ENCODE data around the gene DNASE2B.

DNASE2B gene

GRCh38 chr1:84390226-84390625, 8.1 kb upstream of the DNASE2B start:
- no peaks in the 10 kb centered on the region for H3K4me1 ChIP-seq (ENCODE audit: control insufficient read depth, insufficient read depth, low read length)
- no peaks in the 10 kb centered on the region for H3K36me3 ChIP-seq (ENCODE audit: control insufficient read depth, insufficient read depth, low read length)
- no peaks in the 10 kb centered on the region for H3K9me3 ChIP-seq (ENCODE audit: control insufficient read depth, low read length)
- H3K27me3 ChIP-seq (ENCODE audit: control insufficient read depth, insufficient read depth, low read length, poor library complexity, severe bottlenecking) = no peaks in the 10 kb centered on the region
- H3K27ac ChIP-seq (ENCODE audit: insufficient read depth, low read depth, low read length, poor library complexity, severe bottlenecking) = no peak overlapping the region
- H3K4me3 ChIP-seq (ENCODE audit: insufficient read depth, low read depth, low read length) = no peak overlapping the region

GRCh38 chr1:84401156-84401555, 2.9 kb downstream of the DNASE2B start:
- H3K27me3 ChIP-seq (ENCODE audit: control insufficient read depth, insufficient read depth, low read length, poor library complexity, severe bottlenecking) = no peaks in the 10 kb centered on the region
- H3K9me3 ChIP-seq (ENCODE audit: control insufficient read depth, low read length) = no peaks in the 10 kb centered on the region
- WGBS, 2 experiments = 54 to 78% methylated on average over 3 of the region's 3 CpGs

GRCh38 chr1:84402060-84402459, 3.8 kb downstream of the DNASE2B start:
- Histone ChIP-seq H3K4me1 (ENCODE audit: control insufficient read depth, insufficient read depth, low read length) (no peaks in the 10 kb centered on the region), H3K4me3 (ENCODE audit: insufficient read depth, low read depth, low read length) (no peak overlapping the region), H3K9me3 (ENCODE audit: control insufficient read depth, low read length) (no peaks in the 10 kb centered on the region), H3K27me3 (ENCODE audit: control insufficient read depth, insufficient read depth, low read length, poor library complexity, severe bottlenecking) (no peaks in the 10 kb centered on the region), H3K27ac (ENCODE audit: insufficient read depth, low read depth, low read length, poor library complexity, severe bottlenecking) (no peak overlapping the region), H3K36me3 (ENCODE audit: control insufficient read depth, insufficient read depth, low read length) (no peaks in the 10 kb centered on the region)

More at GRCh38 chr1:84401156-84401555, 2.9 kb downstream of the DNASE2B start:
- H3K4me1 ChIP-seq (ENCODE audit: control insufficient read depth, insufficient read depth, low read length) = no peaks in the 10 kb centered on the region
- no peak overlapping the region for H3K4me3 ChIP-seq (ENCODE audit: insufficient read depth, low read depth, low read length)
- H3K27ac ChIP-seq (ENCODE audit: insufficient read depth, low read depth, low read length, poor library complexity, severe bottlenecking) = no peak overlapping the region
- H3K36me3 ChIP-seq (ENCODE audit: control insufficient read depth, insufficient read depth, low read length) = no peaks in the 10 kb centered on the region

GRCh38 chr1:84402501-84402900, 4.2 kb downstream of the DNASE2B start:
- no peaks in the 10 kb centered on the region for H3K4me1 ChIP-seq (ENCODE audit: control insufficient read depth, insufficient read depth, low read length)
- no peak overlapping the region for H3K4me3 ChIP-seq (ENCODE audit: insufficient read depth, low read depth, low read length)
- no peaks in the 10 kb centered on the region for H3K9me3 ChIP-seq (ENCODE audit: control insufficient read depth, low read length)
- no peaks in the 10 kb centered on the region for H3K36me3 ChIP-seq (ENCODE audit: control insufficient read depth, insufficient read depth, low read length)
- H3K27me3 ChIP-seq (ENCODE audit: control insufficient read depth, insufficient read depth, low read length, poor library complexity, severe bottlenecking) = no peaks in the 10 kb centered on the region
- no peak overlapping the region for H3K27ac ChIP-seq (ENCODE audit: insufficient read depth, low read depth, low read length, poor library complexity, severe bottlenecking)

DNA sequence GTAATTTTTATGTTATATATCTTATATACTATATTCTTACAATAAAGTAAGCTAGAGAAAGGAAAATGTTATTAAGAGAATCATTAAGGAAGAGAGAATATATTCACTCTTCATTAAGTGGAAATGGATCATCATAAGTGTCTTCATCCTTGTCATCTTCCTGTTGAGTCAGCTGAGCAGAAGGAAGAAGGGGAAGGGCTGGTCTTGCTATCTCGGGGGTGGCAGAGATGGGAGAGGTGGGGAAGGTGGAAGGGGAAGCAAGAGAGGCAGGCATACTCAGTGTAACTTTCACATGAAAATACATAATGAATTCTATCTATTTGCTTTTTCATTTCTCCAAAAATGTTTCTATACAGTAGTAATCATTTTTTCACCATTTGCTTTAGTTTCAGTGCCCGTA, 5.1 kb downstream of the DNASE2B start:
- H3K4me3 ChIP-seq (ENCODE audit: insufficient read depth, low read depth, low read length) = no peak overlapping the region
- WGBS, 2 experiments = 83 to 100% methylated on average over 1 to 2 of the region's 2 CpGs
- H3K36me3 ChIP-seq (ENCODE audit: control insufficient read depth, insufficient read depth, low read length) = no peaks in the 10 kb centered on the region

GRCh38 chr1:84406346-84406861, 8.1 kb downstream of the DNASE2B start:
- Histone ChIP-seq H3K27ac (ENCODE audit: insufficient read depth, low read depth, low read length, poor library complexity, severe bottlenecking) (no peak overlapping the region), H3K4me1 (ENCODE audit: control insufficient read depth, insufficient read depth, low read length) (no peaks in the 10 kb centered on the region), H3K9me3 (ENCODE audit: control insufficient read depth, low read length) (no peaks in the 10 kb centered on the region), H3K4me3 (ENCODE audit: insufficient read depth, low read depth, low read length) (no peak overlapping the region), H3K36me3 (ENCODE audit: control insufficient read depth, insufficient read depth, low read length) (no peaks in the 10 kb centered on the region), H3K27me3 (ENCODE audit: control insufficient read depth, insufficient read depth, low read length, poor library complexity, severe bottlenecking) (no peaks in the 10 kb centered on the region)
- 88 to 95% methylated on average over 1 of the region's 1 CpG for WGBS, 2 experiments

More for the DNA sequence above, 5.1 kb downstream of the DNASE2B start:
- Histone ChIP-seq H3K27me3 (ENCODE audit: control insufficient read depth, insufficient read depth, low read length, poor library complexity, severe bottlenecking) (no peaks in the 10 kb centered on the region), H3K27ac (ENCODE audit: insufficient read depth, low read depth, low read length, poor library complexity, severe bottlenecking) (no peak overlapping the region), H3K9me3 (ENCODE audit: control insufficient read depth, low read length) (no peaks in the 10 kb centered on the region), H3K4me1 (ENCODE audit: control insufficient read depth, insufficient read depth, low read length) (no peaks in the 10 kb centered on the region)

DNA sequence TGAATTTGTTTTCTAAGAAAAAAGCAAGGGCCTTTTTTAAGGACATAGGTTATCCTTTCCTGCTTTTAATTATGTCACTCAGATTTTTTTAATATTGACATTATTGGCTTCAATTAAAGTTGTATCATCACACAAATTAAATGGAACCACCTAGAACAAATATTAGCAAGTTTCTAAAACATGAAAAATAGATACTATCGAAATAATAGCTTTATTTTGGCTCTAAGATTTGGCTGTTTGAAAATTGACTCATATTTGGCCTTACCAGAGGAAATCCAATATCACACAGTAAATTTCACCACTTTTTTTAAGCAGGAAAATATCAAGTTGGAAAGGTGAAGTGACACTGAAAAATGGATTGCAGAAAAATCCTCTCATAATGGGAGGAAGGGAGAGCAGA, 9.2 kb downstream of the DNASE2B start:
- no peaks in the 10 kb centered on the region for H3K27me3 ChIP-seq (ENCODE audit: control insufficient read depth, insufficient read depth, low read length, poor library complexity, severe bottlenecking)
- H3K9me3 ChIP-seq (ENCODE audit: control insufficient read depth, low read length) = no peaks in the 10 kb centered on the region
- no peak overlapping the region for H3K4me3 ChIP-seq (ENCODE audit: insufficient read depth, low read depth, low read length)
- 100% methylated on average over 1 of the region's 1 CpG; no CpG with 5 or more reads in 1 of the 2 experiments for WGBS, 2 experiments
- H3K27ac ChIP-seq (ENCODE audit: insufficient read depth, low read depth, low read length, poor library complexity, severe bottlenecking) = no peak overlapping the region
- no peaks in the 10 kb centered on the region for H3K4me1 ChIP-seq (ENCODE audit: control insufficient read depth, insufficient read depth, low read length)
- H3K36me3 ChIP-seq (ENCODE audit: control insufficient read depth, insufficient read depth, low read length) = no peaks in the 10 kb centered on the region

- 100% methylated on average over 2 of the region's 2 CpGs; no CpG with 5 or more reads in 1 of the 2 experiments for WGBS, 2 experiments
- no peak overlapping the region for H3K4me3 ChIP-seq (ENCODE audit: insufficient read depth, low read depth, low read length)
- H3K27ac ChIP-seq (ENCODE audit: insufficient read depth, low read depth, low read length, poor library complexity, severe bottlenecking) = no peak overlapping the region
- no peaks in the 10 kb centered on the region for H3K9me3 ChIP-seq (ENCODE audit: control insufficient read depth, low read length)
- H3K4me1 ChIP-seq (ENCODE audit: control insufficient read depth, insufficient read depth, low read length) = no peaks in the 10 kb centered on the region
- no peaks in the 10 kb centered on the region for H3K36me3 ChIP-seq (ENCODE audit: control insufficient read depth, insufficient read depth, low read length)
- no peaks in the 10 kb centered on the region for H3K27me3 ChIP-seq (ENCODE audit: control insufficient read depth, insufficient read depth, low read length, poor library complexity, severe bottlenecking)
These were observed 9.7 kb downstream of the DNASE2B start for GRCh38 chr1:84407958-84408422.

DNA sequence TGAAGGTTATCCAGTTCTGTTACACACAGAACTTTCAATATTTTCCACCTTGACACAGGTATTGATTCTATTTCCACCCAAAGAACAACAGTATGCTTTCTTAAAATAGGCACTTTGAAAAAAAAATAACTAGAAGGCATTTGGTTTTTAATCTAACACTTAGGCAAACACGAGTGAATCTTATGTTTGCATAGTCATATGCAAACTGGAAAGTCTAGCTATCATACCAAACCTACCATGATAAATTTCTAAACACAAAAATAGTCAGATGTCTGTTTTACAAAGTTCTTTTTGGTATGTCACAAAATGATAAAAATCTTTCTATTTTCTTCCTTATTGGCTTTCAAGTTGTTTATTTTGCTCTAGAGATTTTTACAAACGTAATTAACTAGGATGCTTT, 11.6 kb downstream of the DNASE2B start:
- H3K27ac ChIP-seq (ENCODE audit: insufficient read depth, low read depth, low read length, poor library complexity, severe bottlenecking) = no peak overlapping the region
- no peak overlapping the region for H3K4me3 ChIP-seq (ENCODE audit: insufficient read depth, low read depth, low read length)
- no peaks in the 10 kb centered on the region for H3K9me3 ChIP-seq (ENCODE audit: control insufficient read depth, low read length)
- 89 to 100% methylated on average over 1 to 2 of the region's 2 CpGs for WGBS, 2 experiments
- no peaks in the 10 kb centered on the region for H3K4me1 ChIP-seq (ENCODE audit: control insufficient read depth, insufficient read depth, low read length)
- no peaks in the 10 kb centered on the region for H3K27me3 ChIP-seq (ENCODE audit: control insufficient read depth, insufficient read depth, low read length, poor library complexity, severe bottlenecking)
- H3K36me3 ChIP-seq (ENCODE audit: control insufficient read depth, insufficient read depth, low read length) = no peaks in the 10 kb centered on the region

DNA sequence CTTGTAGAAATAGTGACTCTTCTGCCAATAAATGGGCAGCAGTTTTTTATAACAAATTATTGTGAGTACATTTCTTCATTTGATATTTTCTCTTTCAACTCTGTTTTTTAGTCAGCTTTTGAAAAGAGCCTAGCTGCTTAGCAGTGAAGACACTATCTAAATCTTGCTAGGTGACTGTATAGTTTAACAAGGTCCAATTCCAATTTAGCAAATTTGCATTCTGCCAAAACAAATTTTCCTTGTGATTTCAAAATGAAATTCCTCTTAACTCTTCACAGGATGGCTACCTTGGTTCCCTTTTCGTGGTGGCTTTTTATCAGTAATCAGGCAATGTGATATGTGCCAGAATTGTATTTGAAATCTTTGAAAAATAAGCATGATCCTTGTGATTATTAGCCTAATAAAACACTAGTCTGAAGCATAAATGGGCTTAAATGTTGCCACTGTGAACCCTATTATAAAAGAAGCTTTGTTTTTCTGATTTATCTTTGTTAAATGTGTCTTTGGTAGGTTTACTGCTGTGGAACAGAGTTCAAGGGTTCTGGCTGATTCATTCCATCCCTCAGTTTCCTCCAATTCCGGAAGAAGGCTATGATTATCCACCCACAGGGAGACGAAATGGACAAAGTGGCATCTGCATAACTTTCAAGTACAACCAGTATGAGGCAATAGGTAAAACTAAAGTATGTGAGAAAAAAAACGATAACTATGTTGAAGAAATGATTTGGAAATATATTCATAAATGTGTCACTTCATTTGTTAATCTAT, 12.2 kb downstream of the DNASE2B start:
- Histone ChIP-seq H3K4me1 (ENCODE audit: control insufficient read depth, insufficient read depth, low read length) (no peaks in the 10 kb centered on the region), H3K27ac (ENCODE audit: insufficient read depth, low read depth, low read length, poor library complexity, severe bottlenecking) (no peak overlapping the region), H3K9me3 (ENCODE audit: control insufficient read depth, low read length) (no peaks in the 10 kb centered on the region), H3K36me3 (ENCODE audit: control insufficient read depth, insufficient read depth, low read length) (no peaks in the 10 kb centered on the region), H3K27me3 (ENCODE audit: control insufficient read depth, insufficient read depth, low read length, poor library complexity, severe bottlenecking) (no peaks in the 10 kb centered on the region), H3K4me3 (ENCODE audit: insufficient read depth, low read depth, low read length) (no peak overlapping the region)
- 80 to 96% methylated on average over 3 to 4 of the region's 4 CpGs for WGBS, 2 experiments

Data from ectodermal cell (in vitro differentiated cells).